ENCODE results near the gene SNTG2.

- TF ChIP-seq MLLT1 (IDR thresholded peaks at IDR 0.05) (no peak), MAX (IDR thresholded peaks at IDR 0.05; ENCODE audit: low read depth, low read length) (no peak), PBX3 (IDR thresholded peaks at IDR 0.05; ENCODE audit: insufficient replicate concordance, low read depth, low read length) (no peak), CTCF (IDR thresholded peaks at IDR 0.05 in 2 of 3, conservative IDR thresholded peaks at IDR 0.05 in 1 of 3; ENCODE audit: control insufficient read depth in 2 of 3, extremely low read depth in 1 of 3, insufficient read depth in 1 of 3, low read depth in 3 of 3, low read length in 3 of 3) (no peak), FOXK2 (IDR thresholded peaks at IDR 0.05) (no peak), NR2C2 (IDR thresholded peaks at IDR 0.05; ENCODE audit: borderline replicate concordance, control insufficient read depth, insufficient read length, low read depth) (no peak), CUX1 (IDR thresholded peaks at IDR 0.05; ENCODE audit: insufficient replicate concordance, low read depth, low read length) (no peak), MXI1 (IDR thresholded peaks at IDR 0.05; ENCODE audit: low read depth, low read length) (no peak), TARDBP (IDR thresholded peaks at IDR 0.05; ENCODE audit: borderline replicate concordance) (no peak), KDM1A (IDR thresholded peaks at IDR 0.05; ENCODE audit: borderline replicate concordance) (no peak), TCF12 (IDR thresholded peaks at IDR 0.05; ENCODE audit: low read depth, low read length) (no peak), BCL3 (IDR thresholded peaks at IDR 0.05; ENCODE audit: borderline replicate concordance, insufficient read depth, low read depth, low read length, poor library complexity, severe bottlenecking) (no peak)
Measured at GRCh38 chr2:1099418-1099817, 148.8 kb downstream of the SNTG2 start.
